DND-41 (cell line): ENCODE results near the gene FAM78A.
"Not testable (repeated sequence)": the region's sequence is repeated elsewhere in the genome, so short reads cannot be mapped to it uniquely, and the experiment has no call there.

ENCODE experiments used
- ATAC-seq: fragments of 200-7000 bp; cut with Tn5 transposase; 3 replicates; pipeline ENCODE4 v1.9.1; 2021; ENCODE audit warnings: low read depth; ENCODE audit not compliant: insufficient read depth
- DNase-seq: peaks from one replicate; pipeline ENCODE4 v3.0.0-alpha.2; 2020
- H2AFZ ChIP-seq: 2 replicates; pipeline ENCODE4 v1.6.0; 2012; ENCODE audit warnings: low read depth, low read length
- H3K27ac ChIP-seq: 2 replicates; pipeline ENCODE4 v1.5.1; 2012; ENCODE audit warnings: low read length, inconsistent platforms
- H3K27me3 ChIP-seq: fragments of 200-600 bp; sonication (generic); 2 replicates; pipeline ENCODE4 v1.6.0; 2012; ENCODE audit warnings: low read length, mild to moderate bottlenecking, inconsistent platforms; ENCODE audit not compliant: insufficient read depth, poor library complexity
- H3K36me3 ChIP-seq: 2 replicates; pipeline ENCODE4 v1.5.1; 2012; ENCODE audit warnings: low read length, inconsistent platforms; ENCODE audit not compliant: insufficient read depth
- H3K4me1 ChIP-seq: 2 replicates; pipeline ENCODE4 v1.5.1; 2012; ENCODE audit warnings: mild to moderate bottlenecking, low read length; ENCODE audit not compliant: insufficient read depth
- H3K4me2 ChIP-seq: 2 replicates; pipeline ENCODE4 v1.6.0; 2012; ENCODE audit warnings: mild to moderate bottlenecking, moderate library complexity, low read length, inconsistent platforms; ENCODE audit not compliant: insufficient read depth
- H3K4me3 ChIP-seq, 2 experiments: fragments of 200-600 bp in 1 of 2; shearing (Covaris generic) in 1 of 2; 2 replicates each; pipeline ENCODE4 v1.5.1; 2012 to 2016; ENCODE audit warnings: inconsistent platforms in 2 of 2, low read length in 2 of 2, mild to moderate bottlenecking in 2 of 2, low read depth in 1 of 2, moderate library complexity in 1 of 2
- H3K79me2 ChIP-seq: 2 replicates; pipeline ENCODE4 v1.6.0; 2012; ENCODE audit warnings: low read length, inconsistent platforms; ENCODE audit not compliant: insufficient read depth
- H3K9ac ChIP-seq: 2 replicates; pipeline ENCODE4 v1.6.0; 2012; ENCODE audit warnings: low read depth, mild to moderate bottlenecking, inconsistent platforms, low read length, moderate library complexity
- H3K9me3 ChIP-seq: 2 replicates; pipeline ENCODE4 v1.5.1; 2012; ENCODE audit warnings: low read length, moderate library complexity, mild to moderate bottlenecking, inconsistent platforms; ENCODE audit not compliant: insufficient read depth, severe bottlenecking
- H4K20me1 ChIP-seq: 2 replicates; pipeline ENCODE4 v1.6.0; 2012; ENCODE audit warnings: low read length; ENCODE audit not compliant: insufficient read depth
- EZH2 ChIP-seq: IDR thresholded peaks from 3 replicates; pipeline ENCODE4 v1.6.1; 2012; ENCODE audit warnings: borderline replicate concordance, low read depth, mild to moderate bottlenecking, moderate library complexity, low read length, inconsistent platforms; ENCODE audit not compliant: severe bottlenecking
- TF ChIP-seq, protein P1 (sequence below): IDR thresholded peaks from 2 replicates; pipeline ENCODE4 v1.5.1; 2012; ENCODE audit warnings: borderline replicate concordance, low read length, moderate library complexity, mild to moderate bottlenecking; ENCODE audit not compliant: poor library complexity, severe bottlenecking; ENCODE audit errors: extremely low read depth

The FAM78A gene

DNA sequence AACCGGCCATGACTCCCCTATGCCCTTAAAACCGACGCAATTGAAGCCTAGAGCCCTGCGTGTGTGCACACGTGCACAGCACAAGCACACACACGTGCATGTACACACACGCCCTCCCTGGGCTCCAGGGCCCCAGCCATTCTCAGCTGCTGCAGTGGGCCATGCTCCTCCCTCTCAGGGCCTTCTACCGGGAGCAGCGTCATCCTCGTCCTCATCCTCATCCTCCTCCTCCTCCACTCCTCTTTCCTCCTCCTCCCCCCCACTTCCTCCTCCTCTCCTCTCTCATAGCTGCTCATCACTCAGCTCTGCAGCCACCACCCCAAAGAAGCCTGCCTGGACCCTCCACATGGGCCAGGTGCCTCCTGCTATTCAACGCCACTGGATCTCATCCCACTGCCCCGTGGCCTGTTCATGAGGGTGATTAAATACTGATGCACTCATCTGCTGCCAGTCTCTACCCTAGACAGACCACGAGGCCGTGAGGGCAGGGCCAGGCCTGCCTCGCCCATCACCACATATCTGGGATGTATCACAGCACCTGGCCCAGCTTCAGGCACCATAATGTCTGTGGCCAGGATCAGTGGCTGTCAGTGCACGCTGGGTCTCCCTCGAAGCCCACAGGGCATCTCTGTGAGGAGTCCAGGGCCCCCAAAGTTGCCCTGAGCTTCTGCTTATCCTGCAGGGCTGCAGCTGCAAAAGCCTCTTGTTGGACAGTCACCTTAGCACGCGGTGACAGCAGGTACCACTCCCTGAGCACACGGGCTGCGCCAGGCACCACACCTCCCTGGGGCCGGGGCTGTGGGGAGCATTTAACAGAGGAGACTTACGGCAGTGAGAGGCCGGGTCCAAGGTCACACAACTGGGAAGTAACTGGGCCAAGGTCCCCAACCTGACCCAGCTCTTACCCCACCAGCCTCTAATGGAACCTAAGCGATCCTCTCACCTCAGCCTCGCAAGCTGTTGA, 9.8 kb downstream of the FAM78A start:
- TF ChIP-seq EZH2, result no peak
- TF ChIP-seq, protein P1, sequence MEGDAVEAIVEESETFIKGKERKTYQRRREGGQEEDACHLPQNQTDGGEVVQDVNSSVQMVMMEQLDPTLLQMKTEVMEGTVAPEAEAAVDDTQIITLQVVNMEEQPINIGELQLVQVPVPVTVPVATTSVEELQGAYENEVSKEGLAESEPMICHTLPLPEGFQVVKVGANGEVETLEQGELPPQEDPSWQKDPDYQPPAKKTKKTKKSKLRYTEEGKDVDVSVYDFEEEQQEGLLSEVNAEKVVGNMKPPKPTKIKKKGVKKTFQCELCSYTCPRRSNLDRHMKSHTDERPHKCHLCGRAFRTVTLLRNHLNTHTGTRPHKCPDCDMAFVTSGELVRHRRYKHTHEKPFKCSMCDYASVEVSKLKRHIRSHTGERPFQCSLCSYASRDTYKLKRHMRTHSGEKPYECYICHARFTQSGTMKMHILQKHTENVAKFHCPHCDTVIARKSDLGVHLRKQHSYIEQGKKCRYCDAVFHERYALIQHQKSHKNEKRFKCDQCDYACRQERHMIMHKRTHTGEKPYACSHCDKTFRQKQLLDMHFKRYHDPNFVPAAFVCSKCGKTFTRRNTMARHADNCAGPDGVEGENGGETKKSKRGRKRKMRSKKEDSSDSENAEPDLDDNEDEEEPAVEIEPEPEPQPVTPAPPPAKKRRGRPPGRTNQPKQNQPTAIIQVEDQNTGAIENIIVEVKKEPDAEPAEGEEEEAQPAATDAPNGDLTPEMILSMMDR, result no peak
- DNase-seq, result peak; percentile 57
- Histone ChIP-seq H3K4me3 (no peak overlapping the region; a peak in 1 of 4 replicates), H3K4me1 (peaks cover 54% of the 10 kb centered on the region), H3K4me2 (peak overlapping the region; percentile 33; the same call in 1 of the 2 replicates), H2AFZ (no peak overlapping the region), H3K27me3 (no peaks in the 10 kb centered on the region), H4K20me1 (peaks cover 32% of the 10 kb centered on the region), H3K36me3 (peaks cover 49% of the 10 kb centered on the region), H3K9ac (peak overlapping the region; percentile 17; the same call in 1 of the 2 replicates), H3K9me3 (no peaks in the 10 kb centered on the region), H3K79me2 (peaks cover 96% of the 10 kb centered on the region), H3K27ac (peak overlapping the region; percentile 56)
- peak; percentile 18; the same call in 2 of the 3 replicates for ATAC-seq

DNA sequence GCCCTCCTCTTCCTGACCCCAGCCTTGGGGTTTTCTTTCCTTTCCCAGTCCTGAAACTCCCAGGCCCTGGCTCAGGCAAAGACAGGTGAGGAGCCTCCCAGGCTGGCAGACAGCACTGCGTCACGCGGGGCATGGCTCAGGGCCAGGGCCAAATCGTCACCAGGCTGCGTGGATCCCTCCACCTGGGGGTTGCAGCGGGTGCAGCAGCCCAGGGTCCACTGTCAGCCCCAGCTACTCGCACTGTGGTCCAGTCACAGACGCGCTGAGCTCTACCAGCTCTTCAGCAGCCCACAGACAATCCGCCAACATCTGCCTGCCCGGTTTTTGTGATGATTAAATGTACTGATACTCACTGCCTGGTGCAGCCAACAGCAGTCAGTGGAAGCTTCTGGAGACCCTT, 12.1 kb downstream of the FAM78A start:
- Histone ChIP-seq H3K79me2 (peaks cover 84% of the 10 kb centered on the region), H4K20me1 (peaks cover 35% of the 10 kb centered on the region), H3K4me3 (no peak overlapping the region), H3K9me3 (no peaks in the 10 kb centered on the region), H2AFZ (no peak overlapping the region), H3K36me3 (peaks cover 67% of the 10 kb centered on the region), H3K9ac (no peak overlapping the region), H3K4me2 (no peak overlapping the region), H3K27ac (peak overlapping the region; percentile 57; the same call in 1 of the 2 replicates), H3K27me3 (no peaks in the 10 kb centered on the region), H3K4me1 (peaks cover 30% of the 10 kb centered on the region)
- no peak for TF ChIP-seq EZH2
- TF ChIP-seq, protein P1, result no peak
- no peak for DNase-seq
- no peak for ATAC-seq

DNA sequence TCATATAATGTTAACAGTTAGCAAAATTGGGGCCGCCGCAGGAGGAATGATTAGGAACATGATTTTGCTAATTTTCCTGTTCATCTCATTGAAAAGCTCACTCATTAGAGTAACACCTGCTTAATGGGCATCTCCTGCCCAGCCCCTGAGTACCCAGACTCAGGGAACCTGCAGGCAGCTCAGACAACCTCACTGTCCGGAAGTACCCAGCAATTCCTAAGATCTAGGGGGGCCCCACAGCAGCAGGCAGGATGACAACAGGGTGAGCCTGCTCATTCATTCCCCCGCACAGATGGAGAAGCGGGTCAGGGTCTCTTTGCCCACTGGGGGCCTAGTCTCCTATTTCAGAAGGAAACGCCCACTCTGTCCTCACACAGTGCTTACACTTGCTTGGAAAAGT, 12.6 kb downstream of the FAM78A start:
- peaks cover 27% of the 10 kb centered on the region for H3K4me1 ChIP-seq
- H3K4me3 ChIP-seq, result no peak overlapping the region
- peaks cover 72% of the 10 kb centered on the region for H3K36me3 ChIP-seq
- H3K9ac ChIP-seq, result no peak overlapping the region
- DNase-seq (no peak), ATAC-seq (no peak)
- H3K4me2 ChIP-seq, result no peak overlapping the region
- peaks cover 35% of the 10 kb centered on the region for H4K20me1 ChIP-seq
- H3K27ac ChIP-seq, result no peak overlapping the region
- no peak overlapping the region for H2AFZ ChIP-seq
- no peaks in the 10 kb centered on the region for H3K9me3 ChIP-seq
- H3K27me3 ChIP-seq, result no peaks in the 10 kb centered on the region
- H3K79me2 ChIP-seq, result peaks cover 79% of the 10 kb centered on the region
- no peak for TF ChIP-seq EZH2
- TF ChIP-seq, protein P1, result no peak

DNA sequence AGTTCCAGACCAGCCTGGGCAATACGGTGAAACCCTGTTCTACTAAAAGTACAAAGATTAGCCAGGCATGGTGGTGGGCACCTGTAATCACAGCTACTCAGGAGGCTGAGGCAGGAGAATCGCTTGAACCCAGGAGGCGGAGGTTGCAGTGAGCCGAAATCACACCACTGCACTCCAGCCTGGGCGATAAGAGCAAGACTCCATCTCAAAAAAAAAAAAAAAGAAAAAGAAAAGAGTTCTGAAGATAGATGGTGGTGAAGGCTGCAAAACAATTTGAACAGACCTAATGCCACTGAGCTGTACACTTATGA, 13.3 kb downstream of the FAM78A start:
- H3K9ac ChIP-seq, H3K27ac ChIP-seq: not testable (repeated sequence)
- peaks cover 24% of the 10 kb centered on the region for H3K4me1 ChIP-seq

More for the DNA sequence above, 13.3 kb downstream of the FAM78A start:
- not testable (repeated sequence) for H3K27me3 ChIP-seq, H3K4me3 ChIP-seq, H3K9me3 ChIP-seq, H3K4me2 ChIP-seq, DNase-seq, ATAC-seq, H2AFZ ChIP-seq
- peaks cover 32% of the 10 kb centered on the region for H4K20me1 ChIP-seq
- peaks cover 73% of the 10 kb centered on the region for H3K79me2 ChIP-seq
- H3K36me3 ChIP-seq, result peaks cover 74% of the 10 kb centered on the region
